B cell (primary cell): ENCODE results near the gene GALNT11. TPM values are rescaled to one million over a fixed set of nuclear protein-coding genes. Genes with fewer than 3 reads are reported as not detected.

ENCODE experiments used
- ATAC-seq: fragments of 200-7000 bp; cut with Tn5 transposase; one replicate; pipeline ENCODE4 v1.10.0; 2021; ENCODE audit warnings: low read depth, mild to moderate bottlenecking, moderate number of reproducible peaks, moderate library complexity
- CTCF ChIA-PET: fragments of 350-600 bp; sonication (Branson Sonifier 250); formaldehyde crosslinking; loops from one replicate; lab custom pipeline; 2021; ENCODE audit warnings: antibody characterized with exemption, inconsistent platforms; lab: Charles Lee
- POLR2A ChIA-PET: fragments of 350-600 bp; sonication (Branson Sonifier 250); formaldehyde crosslinking; loops from one replicate; lab custom pipeline; 2021; ENCODE audit warnings: antibody characterized with exemption; lab: Charles Lee
- DNase-seq: peaks from one replicate; pipeline ENCODE4 v3.0.0; 2013
- H2AFZ ChIP-seq: 2 replicates; pipeline ENCODE4 v1.6.1; 2012; ENCODE audit warnings: mild to moderate bottlenecking, low read depth, low read length; ENCODE audit not compliant: insufficient read depth, poor library complexity, severe bottlenecking
- H3K27ac ChIP-seq, 2 donors: 1 replicate in 1 of 2; 2 replicates in 1 of 2; pipeline ENCODE4 v1.5.1; 2012 to 2013; ENCODE audit warnings: low read length in 2 of 2, mild to moderate bottlenecking in 2 of 2, moderate library complexity in 1 of 2
- H3K27me3 ChIP-seq, 4 experiments: fragments of 200-600 bp in 1 of 4; sonication (generic) in 1 of 4; replicated peaks in 1 of 4; 1 replicate in 2 of 4; 2 replicates in 2 of 4; pipeline versions ENCODE4 v1.6.1 to v1.7.0; 2013 to 2016; ENCODE audit warnings: low read length in 3 of 4, mild to moderate bottlenecking in 2 of 4, mixed read lengths in 1 of 4, moderate library complexity in 1 of 4; ENCODE audit not compliant: insufficient read depth in 4 of 4, control insufficient read depth in 3 of 4; ENCODE audit errors: control extremely low read depth in 1 of 4
- H3K36me3 ChIP-seq, 2 experiments: replicated peaks in 1 of 2; 1 replicate in 1 of 2; 2 replicates in 1 of 2; pipeline versions ENCODE4 v1.6.1 to v1.7.1; 2013; ENCODE audit warnings: low read length in 1 of 2; ENCODE audit not compliant: insufficient read depth in 2 of 2, control insufficient read depth in 1 of 2; ENCODE audit errors: control extremely low read depth in 1 of 2, extremely low read depth in 1 of 2
- H3K4me1 ChIP-seq, 2 donors: fragments of 200-600 bp in 1 of 2; sonication (generic) in 1 of 2; 1 replicate in 1 of 2; 2 replicates in 1 of 2; pipeline versions ENCODE4 v1.5.1 to v1.6.1; 2013 to 2017; ENCODE audit warnings: low read length in 2 of 2; ENCODE audit not compliant: control insufficient read depth in 2 of 2, insufficient read depth in 2 of 2
- H3K4me2 ChIP-seq: replicated peaks from 2 replicates; pipeline ENCODE3; 2012; ENCODE audit warnings: mild to moderate bottlenecking, low read depth, low read length; ENCODE audit not compliant: poor library complexity, severe bottlenecking
- H3K4me3 ChIP-seq, 5 experiments: fragments of 200-600 bp in 1 of 5; sonication (generic) in 1 of 5; 1 replicate in 3 of 5; 2 replicates in 2 of 5; pipeline versions ENCODE4 v1.5.1 to v1.7.0; 2011 to 2016; ENCODE audit warnings: low read length in 4 of 5, mild to moderate bottlenecking in 4 of 5, low read depth in 2 of 5, control low read depth in 1 of 5, moderate library complexity in 1 of 5; ENCODE audit not compliant: insufficient read depth in 1 of 5; ENCODE audit errors: control extremely low read depth in 1 of 5, extremely low read depth in 1 of 5
- H3K79me2 ChIP-seq: fragments of 200-600 bp; sonication (generic); one replicate; pipeline ENCODE4 v1.6.0; 2016; ENCODE audit warnings: low read length; ENCODE audit not compliant: control insufficient read depth, insufficient read depth
- H3K9ac ChIP-seq: fragments of 200-600 bp; sonication (generic); 2 replicates; pipeline ENCODE4 v1.6.1; 2017; ENCODE audit warnings: mild to moderate bottlenecking, low read length, moderate library complexity
- H3K9me3 ChIP-seq, 3 donors: one replicate each; pipeline versions ENCODE4 v1.6.1 to v1.7.1; 2013; ENCODE audit warnings: low read length in 2 of 3; ENCODE audit not compliant: control insufficient read depth in 2 of 3, insufficient read depth in 1 of 3; ENCODE audit errors: control extremely low read depth in 1 of 3
- H4K20me1 ChIP-seq: 2 replicates; pipeline ENCODE4 v1.6.0; 2012; ENCODE audit warnings: mild to moderate bottlenecking, low read length; ENCODE audit not compliant: insufficient read depth, control insufficient read depth, poor library complexity, severe bottlenecking
- H3K27ac Mint-ChIP-seq: one replicate; pipeline ENCODE4 v1.8.0; 2021; ENCODE audit warnings: mixed read lengths
- H3K27me3 Mint-ChIP-seq: one replicate; pipeline ENCODE4 v1.8.0; 2021; ENCODE audit warnings: mixed read lengths
- H3K4me1 Mint-ChIP-seq: one replicate; pipeline ENCODE4 v1.8.0; 2021; ENCODE audit warnings: mixed read lengths
- H3K4me3 Mint-ChIP-seq: one replicate; pipeline ENCODE4 v1.8.0; 2021; ENCODE audit warnings: mixed read lengths
- H3K9me3 Mint-ChIP-seq: one replicate; pipeline ENCODE4 v1.8.0; 2022; ENCODE audit warnings: mixed read lengths; ENCODE audit not compliant: insufficient read depth
- CTCF ChIP-seq: fragments of 200-600 bp; IDR thresholded peaks from one replicate; pipeline ENCODE4 v1.8.0; 2022; ENCODE audit warnings: antibody characterized with exemption, mild to moderate bottlenecking
- EZH2 ChIP-seq: IDR thresholded peaks from 2 replicates; pipeline ENCODE4 v1.6.1; 2012; ENCODE audit warnings: borderline replicate concordance, low read depth, mild to moderate bottlenecking, moderate library complexity, low read length; ENCODE audit not compliant: insufficient read depth, poor library complexity, severe bottlenecking
- WGBS: methylation state at CpG from one replicate; pipeline ENCODE4 v1.1.5; 2013; ENCODE audit warnings: missing lambda C conversion rate; ENCODE audit not compliant: insufficient coverage; 5-methylcytosine and 5-hydroxymethylcytosine counted together
- intact Hi-C: fragments of 100-400 bp; cut with micrococcal nuclease; formaldehyde crosslinking; loops from one replicate; pipeline ENCODE4 v1.10.0; 2022
- polyA plus RNA-seq: library from polyadenylated mRNA; depleted of rRNA; stranded (reverse); fragments of >200 nt; gene quantifications from 2 replicates; pipeline ENCODE4 v1.2.3, GENCODE V29; 2012
- total RNA-seq, 2 donors: library from RNA; stranded (reverse); fragments of 120-200 nt in 1 of 2; gene quantifications; 1 replicate in 1 of 2; 2 replicates in 1 of 2; pipeline versions ENCODE4 v1.2.3 to v1.2.4, GENCODE V29; 2013 to 2022

The GALNT11 gene
- total and polyA plus RNA-seq, 2 donors (not counting 1 experiment from before 2014, with no cell fraction given) = 13.8 to 14.5 TPM

DNA sequence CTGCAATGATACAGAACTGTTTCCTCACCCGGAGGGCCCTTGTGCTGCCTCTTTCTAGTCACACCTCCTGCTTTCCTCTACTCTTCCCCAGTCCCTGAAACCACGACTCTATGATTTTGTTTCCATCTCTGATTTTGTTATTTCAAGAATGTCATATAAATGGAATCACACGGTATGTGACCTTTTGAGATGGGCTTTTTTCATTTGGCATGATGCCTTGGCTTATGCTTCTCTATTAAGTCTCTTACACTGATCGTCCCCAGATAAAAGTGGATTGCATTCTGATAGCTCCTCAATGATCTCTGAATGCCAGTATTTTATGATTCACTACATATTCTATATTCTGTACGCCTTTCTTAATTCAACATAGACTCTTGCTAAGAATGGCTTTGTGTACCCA lies 78.2 kb downstream of the GALNT11 start:
- ATAC-seq (no peak), DNase-seq (no peak)
- no peak overlapping the region for H3K9ac ChIP-seq
- CTCF ChIA-PET = no interaction called here
- H4K20me1 ChIP-seq = no peaks in the 10 kb centered on the region
- no peaks in the 10 kb centered on the region for H3K4me1 Mint-ChIP-seq
- no peak overlapping the region for H3K27ac ChIP-seq
- H3K4me3 ChIP-seq = no peak overlapping the region
- peaks cover 0 to 14% of the 10 kb centered on the region in 2 experiments for H3K36me3 ChIP-seq
- H3K4me3 Mint-ChIP-seq = no peak overlapping the region
- no peaks in the 10 kb centered on the region for H3K9me3 ChIP-seq
- POLR2A ChIA-PET = no interaction called here
- H3K27ac Mint-ChIP-seq = no peak overlapping the region
- no peaks in the 10 kb centered on the region for H3K27me3 ChIP-seq
- no peak overlapping the region for H2AFZ ChIP-seq
- intact Hi-C loops = no loop called here
- no CpG with 5 or more reads among the region's 5 CpGs for WGBS
- H3K27me3 Mint-ChIP-seq = no peaks in the 10 kb centered on the region
- H3K9me3 Mint-ChIP-seq = no peaks in the 10 kb centered on the region
- H3K4me1 ChIP-seq = no peaks in the 10 kb centered on the region
- H3K79me2 ChIP-seq = no peaks in the 10 kb centered on the region
- no peak overlapping the region for H3K4me2 ChIP-seq
- TF ChIP-seq CTCF = no peak
- TF ChIP-seq EZH2 = no peak

DNA sequence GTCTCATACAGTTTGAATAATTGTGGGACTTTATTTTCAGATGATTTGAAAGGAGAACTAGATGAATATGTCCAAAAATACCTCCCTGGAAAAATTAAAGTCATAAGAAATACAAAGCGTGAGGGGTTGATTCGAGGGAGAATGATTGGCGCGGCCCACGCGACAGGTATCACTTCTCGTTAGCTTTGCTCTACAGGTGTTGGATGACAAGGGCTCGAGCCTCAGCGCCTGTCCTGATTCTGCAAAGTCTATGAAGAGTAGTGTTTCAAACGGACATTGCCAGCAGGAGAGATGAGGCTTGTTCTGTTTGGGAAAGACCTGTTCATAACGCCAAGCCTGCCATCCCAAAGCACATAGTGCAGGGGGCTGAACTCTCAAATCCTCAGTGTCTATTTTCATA lies 79.7 kb downstream of the GALNT11 start:
- intact Hi-C loops = no loop called here
- no peaks in the 10 kb centered on the region for H3K27me3 Mint-ChIP-seq
- no peak for ATAC-seq
- Histone ChIP-seq H3K9me3 (no peaks in the 10 kb centered on the region), H3K79me2 (no peaks in the 10 kb centered on the region), H3K36me3 (peaks cover 0 to 14% of the 10 kb centered on the region in 2 experiments), H3K9ac (no peak overlapping the region), H3K4me3 (no peak overlapping the region), H4K20me1 (no peaks in the 10 kb centered on the region), H3K27me3 (no peaks in the 10 kb centered on the region), H3K4me1 (no peaks in the 10 kb centered on the region), H3K27ac (no peak overlapping the region), H2AFZ (no peak overlapping the region), H3K4me2 (no peak overlapping the region)
- ChIA-PET POLR2A (no interaction called here), CTCF (no interaction called here)
- no peaks in the 10 kb centered on the region for H3K4me1 Mint-ChIP-seq
- H3K27ac Mint-ChIP-seq = no peak overlapping the region
- no peak for TF ChIP-seq EZH2
- TF ChIP-seq CTCF = no peak
- DNase-seq = no peak
- H3K4me3 Mint-ChIP-seq = no peak overlapping the region
- WGBS = 95% methylated on average over 10 of the region's 11 CpGs
- no peaks in the 10 kb centered on the region for H3K9me3 Mint-ChIP-seq
